Measurements from ENCODE around the gene FMO5. TPM values are rescaled to one million over a fixed set of nuclear protein-coding genes. Genes with fewer than 3 reads are reported as not detected.
"Not testable (repeated sequence)": the region's sequence is repeated elsewhere in the genome, so short reads cannot be mapped to it uniquely, and the experiment has no call there.

FMO5 gene
- total RNA-seq, 1 experiment from 2014 or later = 0.61 TPM

DNA sequence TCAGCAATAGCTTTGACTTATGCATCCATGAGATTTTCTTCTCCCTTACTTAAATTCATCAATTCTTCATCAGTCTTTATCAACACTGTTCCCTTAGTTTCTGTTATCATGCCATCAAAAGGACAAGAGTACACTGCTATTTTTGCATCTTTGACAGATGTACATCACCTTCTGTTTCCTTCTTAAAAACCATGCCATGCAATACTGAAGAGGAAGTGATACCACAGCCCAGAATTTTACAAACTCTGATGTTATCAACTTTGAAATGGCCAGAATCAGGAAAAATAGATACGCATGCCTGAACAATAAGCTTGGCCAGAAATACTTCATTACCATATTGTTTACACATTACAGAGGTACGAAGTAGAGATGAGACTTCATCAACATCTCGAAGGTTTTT, 21.1 kb downstream of the FMO5 start:
- Mint-ChIP-seq H3K27me3 (ENCODE audit: unreplicated experiment) (no peaks in the 10 kb centered on the region), H3K36me3 (ENCODE audit: insufficient read depth, unreplicated experiment) (no peaks in the 10 kb centered on the region), H3K27ac (ENCODE audit: unreplicated experiment) (no peak overlapping the region), H3K4me3 (ENCODE audit: low read depth, unreplicated experiment) (no peak overlapping the region), H3K4me1 (ENCODE audit: low read depth, unreplicated experiment) (no peaks in the 10 kb centered on the region), H3K9me3 (ENCODE audit: low read depth, unreplicated experiment) (no peaks in the 10 kb centered on the region)
- intact Hi-C loops (cut with micrococcal nuclease; ENCODE audit: unreplicated experiment) = no loop called here
- TF ChIP-seq, protein P1, sequence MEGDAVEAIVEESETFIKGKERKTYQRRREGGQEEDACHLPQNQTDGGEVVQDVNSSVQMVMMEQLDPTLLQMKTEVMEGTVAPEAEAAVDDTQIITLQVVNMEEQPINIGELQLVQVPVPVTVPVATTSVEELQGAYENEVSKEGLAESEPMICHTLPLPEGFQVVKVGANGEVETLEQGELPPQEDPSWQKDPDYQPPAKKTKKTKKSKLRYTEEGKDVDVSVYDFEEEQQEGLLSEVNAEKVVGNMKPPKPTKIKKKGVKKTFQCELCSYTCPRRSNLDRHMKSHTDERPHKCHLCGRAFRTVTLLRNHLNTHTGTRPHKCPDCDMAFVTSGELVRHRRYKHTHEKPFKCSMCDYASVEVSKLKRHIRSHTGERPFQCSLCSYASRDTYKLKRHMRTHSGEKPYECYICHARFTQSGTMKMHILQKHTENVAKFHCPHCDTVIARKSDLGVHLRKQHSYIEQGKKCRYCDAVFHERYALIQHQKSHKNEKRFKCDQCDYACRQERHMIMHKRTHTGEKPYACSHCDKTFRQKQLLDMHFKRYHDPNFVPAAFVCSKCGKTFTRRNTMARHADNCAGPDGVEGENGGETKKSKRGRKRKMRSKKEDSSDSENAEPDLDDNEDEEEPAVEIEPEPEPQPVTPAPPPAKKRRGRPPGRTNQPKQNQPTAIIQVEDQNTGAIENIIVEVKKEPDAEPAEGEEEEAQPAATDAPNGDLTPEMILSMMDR (IDR thresholded peaks at IDR 0.05; ENCODE audit: unreplicated experiment) = no peak
- CTCF ChIA-PET = no interaction called here
- no peak for DNase-seq
- BruUV-seq (replicated peaks) = no TSS peak

DNA sequence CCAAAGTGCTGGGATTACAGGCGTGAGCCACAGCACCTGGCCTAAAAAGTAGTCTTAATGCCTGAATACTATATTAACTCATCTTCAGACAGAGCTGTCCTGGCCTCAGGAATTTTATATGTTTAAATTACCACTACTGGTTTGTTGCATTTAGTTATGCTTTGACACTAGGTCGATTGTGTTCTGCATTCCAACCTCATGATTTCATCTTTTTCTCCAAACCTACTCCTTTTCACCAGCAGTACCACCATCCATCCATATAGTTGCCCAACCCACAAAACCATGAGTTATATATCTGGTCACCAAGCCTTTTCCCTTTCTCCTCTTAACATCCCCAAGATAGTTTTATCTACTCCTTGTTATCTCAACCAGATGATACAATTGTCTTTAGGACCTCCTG, 22.6 kb downstream of the FMO5 start:
- TF ChIP-seq, protein P1 (IDR thresholded peaks at IDR 0.05; ENCODE audit: unreplicated experiment) = no peak
- Mint-ChIP-seq H3K4me3 (ENCODE audit: low read depth, unreplicated experiment) (no peak overlapping the region), H3K36me3 (ENCODE audit: insufficient read depth, unreplicated experiment) (no peaks in the 10 kb centered on the region), H3K27me3 (ENCODE audit: unreplicated experiment) (no peaks in the 10 kb centered on the region), H3K9me3 (ENCODE audit: low read depth, unreplicated experiment) (no peaks in the 10 kb centered on the region), H3K27ac (ENCODE audit: unreplicated experiment) (no peak overlapping the region), H3K4me1 (ENCODE audit: low read depth, unreplicated experiment) (no peaks in the 10 kb centered on the region)
- intact Hi-C loops (cut with micrococcal nuclease; ENCODE audit: unreplicated experiment) = no loop called here
- BruUV-seq (replicated peaks) = no TSS peak
- CTCF ChIA-PET = no interaction called here
- DNase-seq = no peak

DNA sequence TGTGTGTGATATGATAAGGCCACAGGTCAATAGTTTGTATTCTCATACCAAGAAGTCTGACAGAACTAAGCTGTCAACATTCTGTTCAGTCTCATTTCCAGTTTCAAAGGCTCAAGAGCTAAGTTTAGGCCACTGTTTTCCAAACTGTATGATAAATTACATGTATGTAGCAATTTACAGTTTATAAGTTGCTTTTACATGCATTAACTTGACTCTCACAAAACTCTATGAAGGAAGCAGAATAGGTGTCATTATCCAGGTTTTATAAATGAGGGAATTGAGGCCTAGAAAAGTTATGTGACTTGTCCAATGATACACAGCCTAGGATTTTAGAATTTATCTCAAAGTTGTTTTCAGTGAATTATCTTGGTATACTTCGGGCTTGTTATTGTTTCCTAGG, 23.4 kb downstream of the FMO5 start:
- H3K9me3 Mint-ChIP-seq (ENCODE audit: low read depth, unreplicated experiment) = no peaks in the 10 kb centered on the region

DNA sequence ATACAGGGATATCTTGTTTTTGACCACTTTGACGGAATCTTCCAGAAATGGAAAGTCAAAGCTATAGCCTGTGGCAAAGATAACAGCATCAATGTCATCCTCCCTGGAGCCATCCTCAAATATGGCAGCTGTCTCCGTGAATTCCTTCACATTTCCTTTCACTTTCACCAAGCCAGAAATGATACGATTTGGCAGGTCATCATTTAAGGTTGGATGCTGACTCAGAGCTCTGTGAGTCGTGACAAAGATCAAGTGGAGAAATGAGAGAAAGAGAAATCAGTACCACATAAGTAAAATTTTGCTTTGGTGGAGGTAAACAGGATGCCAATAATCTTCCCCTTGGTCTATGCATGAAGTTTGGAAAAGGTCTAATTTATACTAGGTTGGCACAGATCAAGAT, 23.9 kb downstream of the FMO5 start:
- Mint-ChIP-seq H3K4me1 (ENCODE audit: low read depth, unreplicated experiment) (no peaks in the 10 kb centered on the region), H3K27me3 (ENCODE audit: unreplicated experiment) (no peaks in the 10 kb centered on the region), H3K9me3 (ENCODE audit: low read depth, unreplicated experiment) (no peaks in the 10 kb centered on the region), H3K36me3 (ENCODE audit: insufficient read depth, unreplicated experiment) (no peaks in the 10 kb centered on the region), H3K27ac (ENCODE audit: unreplicated experiment) (no peak overlapping the region), H3K4me3 (ENCODE audit: low read depth, unreplicated experiment) (no peak overlapping the region)
- no TSS peak for BruUV-seq (replicated peaks)
- TF ChIP-seq, protein P1 (IDR thresholded peaks at IDR 0.05; ENCODE audit: unreplicated experiment) = no peak
- CTCF ChIA-PET = interaction anchor here (0.8 kb wide), 1 partner anchor 28 kb away, joined by 3 read pairs; no protein-coding TSS in a partner anchor
- DNase-seq = no peak
- intact Hi-C loops (cut with micrococcal nuclease; ENCODE audit: unreplicated experiment) = no loop called here

More for the DNA sequence above, 23.4 kb downstream of the FMO5 start:
- Mint-ChIP-seq H3K36me3 (ENCODE audit: insufficient read depth, unreplicated experiment) (no peaks in the 10 kb centered on the region), H3K27me3 (ENCODE audit: unreplicated experiment) (no peaks in the 10 kb centered on the region), H3K27ac (ENCODE audit: unreplicated experiment) (no peak overlapping the region), H3K4me3 (ENCODE audit: low read depth, unreplicated experiment) (no peak overlapping the region), H3K4me1 (ENCODE audit: low read depth, unreplicated experiment) (no peaks in the 10 kb centered on the region)
- no peak for DNase-seq
- no TSS peak for BruUV-seq (replicated peaks)
- TF ChIP-seq, protein P1 (IDR thresholded peaks at IDR 0.05; ENCODE audit: unreplicated experiment) = no peak
- intact Hi-C loops (cut with micrococcal nuclease; ENCODE audit: unreplicated experiment) = no loop called here
- CTCF ChIA-PET = no interaction called here

DNA sequence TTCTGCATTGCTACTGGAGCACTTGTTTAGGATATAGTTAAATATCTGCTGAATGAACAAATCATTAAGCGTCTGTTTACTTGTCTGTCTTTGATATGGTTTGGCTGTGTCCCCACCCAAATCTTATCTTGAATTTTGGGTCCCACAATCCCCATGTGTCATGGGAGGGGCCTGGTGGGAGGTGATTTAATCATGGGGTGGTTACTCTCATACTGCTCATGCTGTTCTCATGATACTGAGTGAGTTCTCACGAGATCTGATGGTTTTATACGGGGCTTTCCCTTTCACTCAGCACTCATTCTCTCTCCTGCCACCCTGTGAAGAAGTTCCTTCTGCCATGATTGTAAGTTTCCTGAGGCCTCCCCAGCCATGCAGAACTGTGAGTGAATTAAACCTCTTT, 27.8 kb downstream of the FMO5 start:
- BruUV-seq (replicated peaks); DNase-seq; H3K9me3 Mint-ChIP-seq (ENCODE audit: low read depth, unreplicated experiment); H3K4me1 Mint-ChIP-seq (ENCODE audit: low read depth, unreplicated experiment); CTCF ChIA-PET; H3K27ac Mint-ChIP-seq (ENCODE audit: unreplicated experiment); H3K36me3 Mint-ChIP-seq (ENCODE audit: insufficient read depth, unreplicated experiment); H3K4me3 Mint-ChIP-seq (ENCODE audit: low read depth, unreplicated experiment); H3K27me3 Mint-ChIP-seq (ENCODE audit: unreplicated experiment); intact Hi-C loops (cut with micrococcal nuclease; ENCODE audit: unreplicated experiment): not testable (repeated sequence)

Data from Calu3 (cell line).